Calu3 (cell line): ENCODE data around the gene ARL8A. TPM values are rescaled to one million over a fixed set of nuclear protein-coding genes. Genes with fewer than 3 reads are reported as not detected.

Experiments
- BruUV-seq: library from RNA; stranded (reverse); fragments of 400-500 nt; replicated peaks from 2 replicates; lab custom pipeline; 2021; lab: Mats Ljungman, UMichigan
- CTCF ChIA-PET: fragments of 300-600 bp; sonication (Branson Sonifier 250); formaldehyde crosslinking; loops from one replicate; lab custom pipeline; 2022; ENCODE audit warnings: antibody characterized with exemption; lab: Charles Lee
- DNase-seq: peaks from one replicate; pipeline ENCODE4 v3.0.0; 2022
- H3K27ac Mint-ChIP-seq: one replicate; pipeline ENCODE4 v1.8.0; 2022; ENCODE audit warnings: mixed read lengths; ENCODE audit not compliant: unreplicated experiment
- H3K27me3 Mint-ChIP-seq: one replicate; pipeline ENCODE4 v1.8.0; 2022; ENCODE audit warnings: mixed read lengths; ENCODE audit not compliant: unreplicated experiment
- H3K36me3 Mint-ChIP-seq: one replicate; pipeline ENCODE4 v1.8.0; 2022; ENCODE audit warnings: mild to moderate bottlenecking, moderate library complexity, mixed read lengths; ENCODE audit not compliant: insufficient read depth, unreplicated experiment
- H3K4me1 Mint-ChIP-seq: one replicate; pipeline ENCODE4 v1.8.0; 2022; ENCODE audit warnings: mild to moderate bottlenecking, low read depth, mixed read lengths; ENCODE audit not compliant: unreplicated experiment
- H3K4me3 Mint-ChIP-seq: one replicate; pipeline ENCODE4 v1.8.0; 2022; ENCODE audit warnings: mild to moderate bottlenecking, low read depth, moderate library complexity, mixed read lengths; ENCODE audit not compliant: unreplicated experiment
- H3K9me3 Mint-ChIP-seq: one replicate; pipeline ENCODE4 v1.8.0; 2022; ENCODE audit warnings: low read depth, mixed read lengths; ENCODE audit not compliant: unreplicated experiment
- CTCF ChIP-seq: fragments of 200-600 bp; IDR thresholded peaks from one replicate; pipeline ENCODE4 v1.8.0; 2022; ENCODE audit warnings: antibody characterized with exemption; ENCODE audit not compliant: unreplicated experiment
- intact Hi-C: fragments of 100-400 bp; cut with micrococcal nuclease; formaldehyde crosslinking; loops from one replicate; pipeline ENCODE4 v1.10.0; 2022; ENCODE audit not compliant: unreplicated experiment
- total RNA-seq: library from RNA; stranded (reverse); gene quantifications from 2 replicates; pipeline ENCODE4 v1.2.3, GENCODE V29; 2022

The ARL8A gene
- total RNA-seq, 1 experiment from 2014 or later = 64.1 TPM

GRCh38 chr1:202129453-202130296 is 14.9 kb downstream of the ARL8A start:
- Mint-ChIP-seq H3K27ac (no peak overlapping the region), H3K4me1 (peaks cover 10% of the 10 kb centered on the region), H3K4me3 (no peak overlapping the region), H3K9me3 (no peaks in the 10 kb centered on the region), H3K36me3 (peaks cover 43% of the 10 kb centered on the region), H3K27me3 (peaks cover 4% of the 10 kb centered on the region)
- no peak for DNase-seq
- TF ChIP-seq CTCF = no peak
- intact Hi-C loops = no loop called here
- no TSS peak for BruUV-seq
- CTCF ChIA-PET = interaction anchor here (0.6 to 1.4 kb wide), 2 partner anchors 123 to 1057 kb away, joined by 3 to 4 read pairs; no protein-coding TSS in a partner anchor

GRCh38 chr1:202127836-202128622 is 16.5 kb downstream of the ARL8A start:
- no peaks in the 10 kb centered on the region for H3K9me3 Mint-ChIP-seq
- peaks cover 10% of the 10 kb centered on the region for H3K4me1 Mint-ChIP-seq
- CTCF ChIA-PET = no interaction called here

GRCh38 chr1:202127061-202127460 is 17.5 kb downstream of the ARL8A start:
- no peak for TF ChIP-seq CTCF
- intact Hi-C loops = no loop called here
- H3K9me3 Mint-ChIP-seq = no peaks in the 10 kb centered on the region
- H3K36me3 Mint-ChIP-seq = peaks cover 25% of the 10 kb centered on the region
- peaks cover 12% of the 10 kb centered on the region for H3K4me1 Mint-ChIP-seq
- H3K27ac Mint-ChIP-seq = no peak overlapping the region
- no peak for DNase-seq
- BruUV-seq = no TSS peak
- H3K27me3 Mint-ChIP-seq = peaks cover 20% of the 10 kb centered on the region
- no peak overlapping the region for H3K4me3 Mint-ChIP-seq
- CTCF ChIA-PET = interaction anchor here (0.6 kb wide), 1 partner anchor 12 kb away, joined by 7 read pairs; no protein-coding TSS in a partner anchor

More at GRCh38 chr1:202127836-202128622, 16.5 kb downstream of the ARL8A start:
- intact Hi-C loops = no loop called here
- Mint-ChIP-seq H3K36me3 (peaks cover 35% of the 10 kb centered on the region), H3K27me3 (peaks cover 20% of the 10 kb centered on the region), H3K27ac (no peak overlapping the region), H3K4me3 (no peak overlapping the region)
- DNase-seq = no peak
- no TSS peak for BruUV-seq
- no peak for TF ChIP-seq CTCF

- no TSS peak for BruUV-seq
- intact Hi-C loops = no loop called here
- no peak for TF ChIP-seq CTCF
- H3K4me1 Mint-ChIP-seq = peaks cover 18% of the 10 kb centered on the region
- no peaks in the 10 kb centered on the region for H3K9me3 Mint-ChIP-seq
- no peak overlapping the region for H3K27ac Mint-ChIP-seq
- CTCF ChIA-PET = interaction anchor here (1.1 kb wide), 1 partner anchor 118 kb away, joined by 3 read pairs; no protein-coding TSS in a partner anchor
- H3K36me3 Mint-ChIP-seq = peaks cover 19% of the 10 kb centered on the region
- DNase-seq = no peak
- H3K27me3 Mint-ChIP-seq = peaks cover 20% of the 10 kb centered on the region
- no peak overlapping the region for H3K4me3 Mint-ChIP-seq
Observed at GRCh38 chr1:202126426-202126825, 18.1 kb downstream of the ARL8A start.
